Kidney epithelial cell (primary cell): ENCODE results near the gene ADAM19. TPM values are rescaled to one million over a fixed set of nuclear protein-coding genes. Genes with fewer than 3 reads are reported as not detected.

Source experiments
- DNase-seq: peaks from one replicate; pipeline ENCODE4 v3.0.0-alpha.2; 2010; ENCODE audit warnings: low read depth
- H3K27me3 ChIP-seq: 2 replicates; pipeline ENCODE4 v1.6.0; 2011; ENCODE audit warnings: low read length; ENCODE audit not compliant: control insufficient read depth, insufficient read depth
- H3K36me3 ChIP-seq: 2 replicates; pipeline ENCODE4 v1.5.1; 2011; ENCODE audit warnings: low read length; ENCODE audit not compliant: control insufficient read depth, insufficient read depth
- H3K4me3 ChIP-seq: 2 replicates; pipeline ENCODE4 v1.5.1; 2011; ENCODE audit warnings: low read depth, mild to moderate bottlenecking, control low read depth, low read length
- total RNA-seq: library from RNA; depleted of rRNA; stranded (reverse); fragments of >200 nt; gene quantifications from 2 replicates; pipeline ENCODE4 v1.2.3, GENCODE V29; 2015
- TF ChIP-seq, protein P1 (sequence below): IDR thresholded peaks from 2 replicates; pipeline ENCODE4 v1.5.1; 2011; ENCODE audit warnings: mild to moderate bottlenecking, moderate library complexity, low read length, control low read depth, inconsistent platforms; ENCODE audit not compliant: insufficient read depth, poor library complexity, severe bottlenecking

Gene ADAM19
- total RNA-seq, 1 donor from 2014 or later, result 61.0 TPM

DNA sequence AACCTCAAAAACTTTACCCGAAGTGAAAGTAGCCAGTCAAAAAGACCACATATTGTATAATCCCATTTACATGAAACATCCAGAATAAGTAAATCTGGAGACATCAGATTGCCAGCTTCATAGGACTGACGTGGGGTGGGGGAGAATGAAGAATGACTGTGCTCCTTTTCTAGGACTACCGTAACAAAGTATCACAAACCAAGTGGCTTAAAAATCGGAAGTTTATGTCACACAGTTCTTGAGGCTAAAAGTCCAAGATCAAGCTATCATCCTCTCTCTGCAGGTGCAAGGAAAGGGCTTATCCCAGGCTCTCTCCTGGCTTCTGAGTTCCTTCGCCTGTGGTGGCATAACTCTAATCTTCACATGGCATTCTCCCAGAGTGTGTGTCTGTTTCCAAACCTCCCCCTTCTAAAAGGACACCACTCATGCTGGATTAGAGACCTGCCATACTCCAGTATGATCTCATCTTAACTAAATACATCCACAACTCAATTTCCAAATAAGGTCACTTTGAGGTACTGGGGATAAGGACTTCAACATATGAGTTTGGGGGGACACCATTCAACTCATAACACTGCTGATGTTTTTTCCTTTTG is 25.5 kb downstream of the ADAM19 start:
- Histone ChIP-seq H3K36me3 (peaks cover 2% of the 10 kb centered on the region), H3K27me3 (no peaks in the 10 kb centered on the region), H3K4me3 (no peak overlapping the region)
- TF ChIP-seq, protein P1, sequence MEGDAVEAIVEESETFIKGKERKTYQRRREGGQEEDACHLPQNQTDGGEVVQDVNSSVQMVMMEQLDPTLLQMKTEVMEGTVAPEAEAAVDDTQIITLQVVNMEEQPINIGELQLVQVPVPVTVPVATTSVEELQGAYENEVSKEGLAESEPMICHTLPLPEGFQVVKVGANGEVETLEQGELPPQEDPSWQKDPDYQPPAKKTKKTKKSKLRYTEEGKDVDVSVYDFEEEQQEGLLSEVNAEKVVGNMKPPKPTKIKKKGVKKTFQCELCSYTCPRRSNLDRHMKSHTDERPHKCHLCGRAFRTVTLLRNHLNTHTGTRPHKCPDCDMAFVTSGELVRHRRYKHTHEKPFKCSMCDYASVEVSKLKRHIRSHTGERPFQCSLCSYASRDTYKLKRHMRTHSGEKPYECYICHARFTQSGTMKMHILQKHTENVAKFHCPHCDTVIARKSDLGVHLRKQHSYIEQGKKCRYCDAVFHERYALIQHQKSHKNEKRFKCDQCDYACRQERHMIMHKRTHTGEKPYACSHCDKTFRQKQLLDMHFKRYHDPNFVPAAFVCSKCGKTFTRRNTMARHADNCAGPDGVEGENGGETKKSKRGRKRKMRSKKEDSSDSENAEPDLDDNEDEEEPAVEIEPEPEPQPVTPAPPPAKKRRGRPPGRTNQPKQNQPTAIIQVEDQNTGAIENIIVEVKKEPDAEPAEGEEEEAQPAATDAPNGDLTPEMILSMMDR, result no peak
- DNase-seq, result no peak

DNA sequence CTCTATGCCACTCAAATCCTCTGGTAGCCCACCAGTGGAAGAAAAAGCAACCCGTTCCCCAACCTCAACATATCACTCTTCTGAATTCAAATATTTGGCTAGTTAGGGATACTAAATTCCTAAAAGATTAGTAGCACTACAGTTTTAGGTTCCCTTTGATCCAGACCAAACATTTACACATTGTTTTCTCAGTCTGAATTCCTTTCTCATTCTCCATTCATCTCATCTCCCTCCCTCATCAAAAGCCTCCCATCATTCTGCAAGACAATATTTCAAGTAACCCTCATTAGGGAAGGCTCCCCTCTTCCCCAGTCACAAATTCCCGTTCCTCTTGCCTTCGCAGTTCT is 26.3 kb downstream of the ADAM19 start:
- DNase-seq, result no peak

DNA sequence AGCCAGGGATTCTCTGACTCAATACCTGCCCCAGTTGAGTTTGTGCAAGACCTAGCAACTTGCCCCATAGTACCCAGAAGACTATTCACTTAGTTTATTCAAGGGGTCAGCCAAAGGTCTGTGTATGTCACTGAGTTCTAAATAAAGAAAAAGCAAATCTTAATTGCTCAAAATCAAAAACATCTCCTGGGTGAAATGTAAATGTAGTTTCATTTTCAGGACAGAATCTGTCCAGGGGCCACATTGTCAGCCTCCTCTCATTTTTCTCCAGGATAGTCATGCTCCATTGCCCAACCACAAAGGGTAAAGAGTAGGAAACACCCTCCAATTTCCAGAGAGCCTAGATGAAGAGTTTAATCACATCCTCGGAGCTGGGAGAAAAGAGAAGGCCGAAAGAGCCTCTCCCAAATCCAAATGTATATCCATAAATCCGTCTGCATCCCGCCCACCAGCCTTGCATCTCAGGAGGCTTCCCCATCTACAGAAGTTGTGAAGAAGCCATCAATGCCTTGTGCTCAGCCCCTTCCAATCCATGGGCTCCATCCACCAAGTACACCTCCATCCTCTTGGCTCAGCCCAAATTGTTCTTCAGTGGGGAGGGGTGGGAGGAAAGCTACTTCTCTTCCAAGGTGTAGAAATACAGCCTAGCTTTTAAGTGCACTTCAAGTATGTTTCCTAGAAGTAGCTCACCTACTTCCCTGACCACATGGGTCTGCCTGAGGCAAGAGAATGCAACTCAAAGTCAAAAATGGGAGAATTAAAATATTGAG is 26.9 kb downstream of the ADAM19 start:
- Histone ChIP-seq H3K27me3 (no peaks in the 10 kb centered on the region), H3K36me3 (peaks cover 2% of the 10 kb centered on the region), H3K4me3 (no peak overlapping the region)
- TF ChIP-seq, protein P1, result no peak
- DNase-seq, result no peak

More for the DNA sequence above, 26.3 kb downstream of the ADAM19 start:
- Histone ChIP-seq H3K27me3 (no peaks in the 10 kb centered on the region), H3K4me3 (no peak overlapping the region), H3K36me3 (peaks cover 2% of the 10 kb centered on the region)
- TF ChIP-seq, protein P1, result no peak

DNA sequence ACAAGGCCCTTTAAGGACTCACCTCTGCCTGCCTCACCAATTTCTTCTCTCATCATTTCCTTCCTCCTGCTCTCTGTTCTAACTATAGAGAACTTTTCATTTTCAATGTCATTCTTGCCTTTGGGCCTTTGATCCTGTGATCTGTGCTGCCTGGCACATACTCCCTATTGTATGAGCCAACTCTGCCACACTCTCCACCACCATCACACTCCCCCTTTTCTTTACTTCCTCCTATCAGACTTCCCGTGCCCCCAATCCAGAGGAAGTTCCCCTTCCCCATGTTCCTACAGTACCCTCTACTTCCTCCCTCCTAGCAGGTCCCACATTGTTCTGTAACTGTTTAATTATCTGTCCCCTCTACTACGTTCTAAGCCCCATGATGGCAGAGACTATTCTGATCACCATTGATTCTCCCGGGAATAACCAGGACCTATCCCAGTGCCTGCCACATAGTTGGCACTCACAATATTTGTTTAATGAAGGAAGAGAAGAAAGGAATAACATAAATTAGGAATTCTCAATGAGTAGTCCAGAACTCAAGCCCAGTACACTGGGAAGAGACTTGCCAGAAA is 27.5 kb downstream of the ADAM19 start:
- Histone ChIP-seq H3K36me3 (peaks cover 2% of the 10 kb centered on the region), H3K4me3 (no peak overlapping the region), H3K27me3 (no peaks in the 10 kb centered on the region)
- TF ChIP-seq, protein P1, result no peak
- DNase-seq, result no peak

DNA sequence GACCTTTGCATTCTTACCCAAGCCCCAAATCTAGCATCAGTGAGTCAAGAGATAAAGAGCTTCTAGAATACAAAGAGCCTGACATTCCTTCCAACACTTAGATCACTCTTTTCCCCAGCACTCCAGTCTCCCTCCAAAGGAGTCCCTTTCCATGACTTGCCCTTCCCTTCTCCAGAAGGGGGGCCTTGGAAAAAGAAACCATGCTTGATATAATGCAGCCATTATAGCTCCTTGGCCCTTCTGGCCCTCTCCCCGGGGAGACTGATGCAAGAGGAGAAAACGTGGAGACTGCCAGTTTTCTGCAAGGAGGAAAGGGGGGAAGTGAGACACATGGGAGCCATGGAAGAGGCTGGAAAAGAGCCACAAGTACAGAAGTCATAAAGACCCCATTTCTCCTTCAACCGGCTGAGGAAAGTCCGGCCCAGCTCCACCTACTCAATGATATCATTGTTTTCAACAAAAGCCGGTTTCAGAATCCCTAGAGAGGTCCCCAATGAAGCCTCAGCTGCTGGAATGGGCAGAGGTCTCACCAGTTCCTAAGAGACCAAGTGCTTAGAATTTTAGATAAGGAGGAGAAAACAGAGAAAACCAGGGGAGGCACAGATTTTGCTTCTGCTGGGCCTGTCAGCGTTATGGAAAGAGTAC is 29.0 kb downstream of the ADAM19 start:
- TF ChIP-seq, protein P1, result no peak
- H3K27me3 ChIP-seq, result no peaks in the 10 kb centered on the region
- no peak overlapping the region for H3K4me3 ChIP-seq
- no peak for DNase-seq
- H3K36me3 ChIP-seq, result peaks cover 2% of the 10 kb centered on the region
